Measurements from ENCODE around the gene LIN28A.

Gene LIN28A

DNA sequence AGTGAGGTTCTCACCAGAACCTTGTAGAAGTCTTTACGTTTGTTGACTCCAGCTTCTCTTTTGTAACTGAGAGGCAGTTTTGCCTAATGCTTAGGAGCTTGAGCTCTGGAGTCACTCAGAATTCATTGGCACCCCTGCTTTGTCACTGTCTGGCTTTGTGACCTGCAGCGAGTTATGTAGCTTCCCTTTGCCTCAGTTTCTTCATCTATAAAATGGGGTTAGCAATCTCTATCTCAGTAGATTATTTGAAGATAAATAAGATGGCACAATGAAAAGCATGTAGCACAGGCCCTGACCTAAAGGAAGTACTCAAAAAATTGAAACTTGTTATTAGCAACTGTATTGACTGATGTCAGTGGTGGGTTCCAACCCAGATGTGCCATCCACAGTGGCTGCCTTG is 29.6 kb downstream of the LIN28A start:
- no peak for DNase-seq

DNA sequence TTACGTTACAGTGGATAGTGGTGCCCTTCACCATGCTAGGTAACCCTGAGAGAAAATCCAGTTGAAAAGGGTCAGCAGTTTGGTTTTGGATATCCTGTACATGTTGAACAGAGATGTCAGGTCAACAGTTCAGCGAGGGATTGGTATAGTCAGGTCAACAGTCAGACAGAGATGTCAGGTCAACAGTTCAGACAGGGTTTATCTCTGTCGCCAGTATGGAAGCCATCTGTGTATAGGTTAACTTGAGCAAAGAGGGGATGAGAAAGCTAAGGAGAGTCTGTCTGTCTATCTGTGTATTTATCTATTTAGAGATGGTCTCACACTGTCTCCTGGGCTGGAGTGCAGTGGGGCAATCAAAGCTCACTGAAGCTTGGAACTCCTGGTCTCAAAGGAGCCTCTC is 39.3 kb downstream of the LIN28A start:
- DNase-seq: no peak

DNA sequence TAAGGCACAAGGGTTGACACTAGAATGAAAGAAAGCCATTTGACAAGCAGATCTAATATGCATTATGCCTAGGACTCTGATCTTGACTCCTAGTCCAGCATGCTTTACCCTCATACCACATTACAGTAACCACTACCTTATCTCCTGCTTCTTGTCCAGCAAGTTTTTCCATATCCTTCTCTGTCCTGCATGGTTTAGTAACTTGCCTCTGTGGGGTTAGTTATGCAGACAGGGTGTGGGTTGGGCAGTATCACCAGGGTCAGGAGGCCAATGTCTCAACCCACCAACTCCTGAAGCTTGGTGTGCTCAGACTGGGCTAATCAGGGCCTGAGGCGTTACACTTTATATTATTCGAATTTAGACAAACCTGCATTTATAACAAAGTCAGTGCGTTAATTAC is 40.3 kb downstream of the LIN28A start:
- no peak for DNase-seq

DNA sequence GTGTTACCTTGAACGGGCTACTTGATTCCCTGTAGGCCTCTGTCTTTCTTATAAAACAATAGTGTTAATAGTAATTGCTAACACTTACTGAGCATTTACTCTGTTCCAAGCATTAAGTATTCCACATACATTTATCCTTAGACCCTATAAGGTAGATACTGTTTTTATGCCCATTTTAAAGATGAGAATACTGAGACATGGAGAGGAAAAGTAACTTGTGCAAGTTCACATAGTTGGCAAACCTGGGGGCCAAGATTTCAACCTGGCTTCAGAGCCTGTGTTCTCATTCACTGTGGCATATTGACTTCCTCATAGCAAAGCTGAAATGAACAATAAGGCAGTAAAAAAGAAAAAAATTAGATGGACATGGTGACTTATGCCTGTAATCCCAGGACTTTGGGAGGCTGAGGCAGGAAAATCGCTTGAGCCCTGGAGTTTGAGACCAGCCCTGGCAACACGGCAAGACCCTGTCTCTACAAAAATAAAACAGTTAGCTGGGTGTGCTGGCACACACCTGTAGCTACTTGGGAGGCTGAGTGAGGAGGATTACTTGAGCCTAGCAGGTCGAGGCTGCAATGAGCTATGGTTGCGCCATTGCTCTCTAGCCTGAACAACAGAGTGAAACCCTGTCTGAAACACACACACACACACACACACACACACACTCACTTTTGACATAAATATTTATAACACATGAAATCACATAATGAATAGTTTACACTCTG is 42.0 kb downstream of the LIN28A start:
- DNase-seq: no peak

DNA sequence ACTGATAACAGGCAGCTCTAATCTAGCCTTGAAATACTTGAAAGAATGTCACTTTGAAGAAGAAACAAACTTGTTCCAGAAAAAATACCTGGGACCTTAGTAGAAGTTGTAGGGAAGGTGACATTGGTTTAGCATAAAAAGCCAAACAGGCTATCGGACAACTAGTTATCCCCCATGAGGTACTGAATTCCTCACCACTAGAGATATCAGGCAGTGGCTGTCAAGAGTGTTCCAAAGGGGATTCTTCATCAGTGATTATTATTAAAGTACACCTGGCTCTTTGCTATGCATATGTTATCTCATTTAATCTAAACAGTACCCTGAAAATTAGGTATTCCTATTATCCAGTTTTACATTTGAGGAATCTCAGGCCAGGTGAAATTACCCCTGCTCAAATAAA is 48.5 kb downstream of the LIN28A start:
- no peak for DNase-seq

DNA sequence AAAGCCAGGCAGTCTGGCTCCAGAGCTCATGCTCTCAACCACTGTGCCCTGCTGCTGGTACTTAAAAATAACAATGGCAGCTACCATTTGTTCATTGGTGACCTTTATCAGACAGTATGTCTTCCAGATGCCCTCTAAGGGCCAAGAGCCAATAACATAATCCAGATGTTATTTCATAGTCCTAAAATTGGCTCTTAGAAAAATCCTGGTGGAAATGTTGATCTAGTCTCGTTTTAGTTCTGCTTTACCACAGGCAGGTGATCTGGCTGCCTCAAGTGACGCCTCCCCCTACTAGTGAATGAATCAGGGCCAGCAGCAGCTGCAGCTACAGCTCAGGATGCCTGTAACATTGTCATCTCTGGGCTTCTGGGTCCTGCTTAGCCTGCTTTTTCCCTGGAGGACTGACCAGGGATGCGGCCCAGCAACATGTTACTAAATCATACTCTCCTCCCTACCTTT is 49.0 kb downstream of the LIN28A start:
- no peak for DNase-seq

DNA sequence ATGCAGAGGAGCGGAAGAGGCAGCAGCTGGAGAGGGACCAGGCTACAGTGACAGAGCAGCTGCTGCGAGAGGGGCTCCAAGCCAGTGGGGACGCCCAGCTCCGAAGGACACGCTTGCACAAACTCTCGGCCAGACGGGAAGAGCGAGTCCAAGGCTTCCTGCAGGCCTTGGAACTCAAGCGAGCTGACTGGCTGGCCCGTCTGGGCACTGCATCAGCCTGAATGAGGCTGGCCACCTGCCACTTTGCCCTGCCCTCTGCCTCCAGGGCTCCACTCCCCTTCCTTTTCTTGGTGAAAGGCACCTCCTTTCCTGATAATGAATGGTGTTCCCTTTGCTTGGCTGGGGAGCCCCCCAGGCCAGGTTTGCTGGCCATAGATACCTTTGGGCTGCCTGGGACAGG is 58.3 kb downstream of the LIN28A start:
- no peak for DNase-seq

DNA sequence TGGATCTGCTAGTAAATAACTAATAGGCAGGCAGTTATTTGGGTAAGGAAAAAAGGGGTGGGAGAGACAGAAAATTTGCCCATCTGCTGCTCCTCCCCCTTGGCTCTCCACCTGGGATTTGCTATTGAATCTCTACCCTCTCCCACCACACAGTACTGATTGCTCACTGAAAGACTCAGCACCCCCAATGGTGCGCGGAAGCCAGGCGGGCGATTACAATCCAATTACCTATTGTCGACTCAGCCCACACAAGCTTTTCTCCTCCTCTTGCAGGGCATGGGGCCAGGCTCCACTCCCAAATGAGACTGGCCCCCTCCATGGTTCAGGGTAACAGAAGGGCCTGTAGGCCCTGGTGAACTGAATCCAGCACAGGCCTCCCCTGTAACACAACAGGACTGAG is 58.9 kb downstream of the LIN28A start:
- peak; percentile 93 for DNase-seq

DNA sequence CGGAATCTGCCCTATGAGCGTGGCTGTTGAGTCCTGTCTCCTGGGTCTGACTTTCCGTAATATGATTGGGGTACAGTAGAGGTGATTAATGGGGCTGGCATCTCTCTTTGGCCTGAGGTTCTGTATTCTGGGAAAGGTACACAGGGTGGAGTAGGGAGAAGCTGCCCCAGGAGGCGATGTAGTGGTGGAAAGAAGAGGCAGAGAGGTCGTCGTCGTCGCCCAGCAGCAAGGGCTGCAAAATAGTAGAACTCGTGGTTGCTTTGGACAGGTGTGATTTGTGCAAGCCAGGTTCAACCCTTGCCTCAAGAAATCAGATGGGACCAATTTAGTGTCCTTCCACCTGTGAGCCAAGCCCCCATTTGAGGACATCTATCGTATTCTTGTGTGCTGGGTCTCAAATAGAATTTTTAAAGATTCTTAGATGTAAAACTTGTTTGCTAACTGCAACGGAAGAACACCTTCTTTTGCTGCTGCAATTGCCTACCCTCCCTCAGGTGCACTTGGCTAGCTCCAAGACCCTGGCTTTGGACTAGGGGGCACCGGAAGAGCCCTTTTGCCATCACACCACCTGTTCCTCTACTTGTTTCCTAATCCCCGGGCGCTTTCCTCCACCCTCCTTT is 60.4 kb downstream of the LIN28A start:
- DNase-seq: no peak

DNA sequence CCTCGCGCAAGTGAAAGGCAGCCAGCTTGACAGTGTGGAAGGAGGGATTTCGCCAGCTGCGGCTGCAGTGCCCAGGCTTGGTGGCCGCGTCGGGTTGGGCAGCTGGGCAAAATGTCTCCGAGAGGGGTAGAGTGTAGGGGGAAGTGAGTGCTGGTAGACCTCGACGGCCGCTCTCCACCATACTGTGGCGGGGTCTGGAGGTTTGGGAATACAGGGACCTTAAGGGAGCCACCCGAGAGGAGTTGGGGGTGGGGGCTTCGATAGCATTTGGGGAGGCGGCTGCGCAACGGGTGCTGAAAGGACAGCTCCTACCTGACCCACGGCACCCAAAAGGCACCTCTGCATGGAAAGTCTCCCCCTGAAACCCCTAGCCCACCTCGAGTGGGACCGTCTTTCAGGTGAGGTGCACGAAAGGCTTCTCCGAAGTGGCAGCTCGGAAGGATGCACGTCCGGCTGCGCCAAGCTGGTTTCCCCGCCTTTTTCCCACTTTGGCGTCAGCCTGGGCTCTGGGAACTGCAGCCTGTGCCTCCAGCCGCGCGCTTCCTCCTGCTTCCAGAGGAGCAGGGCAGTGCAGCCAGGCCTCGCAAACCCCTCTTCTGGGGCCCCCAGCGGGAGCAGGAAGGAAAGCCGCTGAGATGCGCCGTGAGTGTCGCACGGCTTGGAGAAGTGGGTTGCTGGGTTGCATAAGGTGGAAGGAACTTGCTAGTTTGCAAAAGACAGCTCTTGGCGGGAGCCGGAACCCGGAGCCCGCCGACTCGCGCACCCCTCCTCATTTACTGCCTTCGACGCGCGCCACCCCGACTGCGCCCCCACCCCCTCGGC is 61.1 kb downstream of the LIN28A start:
- peak; percentile 87 for DNase-seq

DNA sequence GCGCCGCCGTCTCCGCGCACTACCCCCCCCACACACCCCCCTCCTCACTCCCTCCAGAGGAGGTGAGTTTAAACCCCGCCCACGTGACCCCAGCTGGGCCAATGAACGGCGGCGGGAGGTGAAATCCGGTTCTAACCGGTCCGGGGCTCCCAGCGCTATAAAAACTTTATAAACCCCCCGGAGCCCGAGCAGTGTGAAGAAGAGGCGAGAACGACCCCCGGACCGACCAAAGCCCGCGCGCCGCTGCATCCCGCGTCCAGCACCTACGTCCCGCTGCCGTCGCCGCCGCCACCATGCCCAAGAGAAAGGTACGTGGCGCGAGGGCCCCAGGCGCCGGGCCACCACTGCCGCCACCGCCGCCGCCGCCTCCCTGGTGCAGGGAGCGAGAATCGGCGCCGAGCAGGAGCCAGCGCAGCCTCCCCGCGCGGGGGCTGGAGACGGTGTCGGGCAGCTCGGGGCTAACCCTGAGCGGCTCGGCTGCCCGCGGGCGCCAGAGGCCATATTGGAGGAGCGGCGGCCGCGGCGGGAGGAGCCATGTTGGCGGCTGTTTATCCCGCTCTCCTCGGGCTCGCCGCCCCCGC is 61.8 kb downstream of the LIN28A start, which contains the start of gene HMGN2:
HMGN2 (plus strand) TSS at position 121 of the 581 bp plus-strand sequence; CDS start at position 294, 173 bp downstream.
- DNase-seq: peak; percentile 93

DNA sequence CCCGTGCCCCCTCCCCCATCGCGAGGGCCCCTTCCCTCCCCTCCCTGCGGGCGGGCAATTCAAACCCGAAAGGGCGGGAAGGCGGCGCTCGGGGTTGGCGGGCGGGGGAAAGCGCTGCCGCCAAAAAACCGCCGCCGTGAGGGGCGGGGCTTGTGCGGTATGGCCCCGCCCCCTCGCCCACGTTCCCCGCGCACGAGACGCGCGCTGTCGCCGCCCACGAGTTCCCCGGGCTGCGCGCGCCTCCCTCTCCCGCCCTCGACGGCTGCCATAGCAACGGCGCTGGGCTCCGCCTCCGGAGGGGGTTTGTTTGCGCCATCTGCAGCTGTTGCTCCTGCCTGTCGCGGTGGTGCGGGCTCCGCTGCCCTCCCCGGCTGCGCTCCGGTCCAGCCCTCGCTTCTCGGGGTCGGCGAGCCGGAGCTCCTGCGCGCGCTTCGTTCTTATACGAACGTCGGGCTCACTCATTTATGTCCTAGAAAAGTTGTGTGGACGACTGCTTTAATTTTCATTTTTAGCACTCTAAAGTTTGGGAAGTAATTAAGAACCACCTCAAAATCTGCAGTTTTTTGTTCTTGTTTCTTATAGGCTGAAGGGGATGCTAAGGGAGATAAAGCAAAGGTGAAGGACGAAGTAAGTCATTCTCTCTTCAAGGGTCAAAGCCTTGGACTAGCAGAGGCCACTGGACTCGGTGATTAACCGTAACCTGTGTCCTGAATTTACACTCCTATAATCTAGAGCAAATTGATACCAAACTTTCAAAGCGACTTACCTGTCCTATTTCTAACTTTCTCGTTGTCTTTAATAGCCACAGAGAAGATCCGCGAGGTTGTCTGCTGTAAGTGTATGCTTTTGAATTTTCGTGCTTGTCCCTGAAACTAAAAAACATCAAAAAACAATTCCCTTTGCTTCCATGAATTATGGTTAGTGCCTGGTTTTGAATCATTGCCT is 62.6 kb downstream of the LIN28A start:
- peak; percentile 90 for DNase-seq

DNA sequence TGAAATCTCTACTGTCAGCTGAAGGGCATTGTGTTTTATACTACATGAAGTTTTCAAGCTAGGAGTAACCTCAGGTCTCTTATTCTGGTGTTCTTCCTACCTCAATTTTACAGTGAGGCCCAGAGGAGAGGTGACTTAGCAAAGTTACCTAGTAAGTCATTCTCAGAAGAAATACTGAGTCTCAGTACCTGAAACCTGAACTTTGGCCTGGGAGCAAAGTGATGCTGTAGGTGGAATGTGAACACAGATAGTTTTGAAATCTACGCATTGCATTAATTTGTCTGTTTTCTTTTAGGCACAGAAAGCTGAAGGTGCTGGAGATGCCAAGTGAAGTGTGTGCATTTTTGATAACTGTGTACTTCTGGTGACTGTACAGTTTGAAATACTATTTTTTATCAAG is 64.2 kb downstream of the LIN28A start:
- no peak for DNase-seq

DNA sequence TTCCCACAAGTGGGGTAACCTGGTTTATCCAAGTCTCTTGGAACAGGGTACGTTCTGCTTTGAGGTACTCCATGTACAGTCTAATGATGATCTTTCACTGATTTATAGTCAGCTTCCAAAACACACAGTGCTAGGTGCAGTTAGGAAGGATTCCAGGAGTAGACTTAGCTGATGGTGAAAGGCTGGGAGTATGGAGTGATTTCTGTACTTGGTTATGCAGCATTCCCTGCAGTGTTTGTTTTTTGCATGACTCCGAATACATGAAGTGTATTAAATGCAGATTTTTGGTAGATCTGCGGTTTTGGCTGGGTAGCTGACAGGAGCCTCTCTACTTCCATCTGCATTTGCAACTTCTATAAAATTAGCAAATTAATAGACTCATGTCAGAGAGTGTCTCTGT is 65.4 kb downstream of the LIN28A start:
- no peak for DNase-seq

DNA sequence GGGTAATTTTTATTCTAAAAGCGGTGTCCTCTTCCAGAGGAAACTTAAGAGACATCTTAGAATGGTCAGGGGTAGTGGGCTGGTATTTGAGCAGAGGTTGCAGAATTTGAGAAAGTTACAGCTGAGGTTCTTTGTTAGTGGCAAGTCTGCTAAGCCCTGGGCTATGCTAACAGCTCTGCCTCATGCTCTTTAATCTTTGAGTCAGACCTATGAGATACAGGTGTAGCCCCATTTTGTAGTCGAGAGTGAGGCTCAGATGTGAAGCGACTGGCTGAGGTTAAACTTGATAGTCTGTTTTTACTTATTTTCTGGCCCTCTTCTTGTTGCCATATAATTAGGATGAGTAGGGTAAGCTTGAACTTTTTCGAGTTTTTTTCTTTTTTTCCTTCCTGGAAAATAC is 66.3 kb downstream of the LIN28A start:
- no peak for DNase-seq

DNA sequence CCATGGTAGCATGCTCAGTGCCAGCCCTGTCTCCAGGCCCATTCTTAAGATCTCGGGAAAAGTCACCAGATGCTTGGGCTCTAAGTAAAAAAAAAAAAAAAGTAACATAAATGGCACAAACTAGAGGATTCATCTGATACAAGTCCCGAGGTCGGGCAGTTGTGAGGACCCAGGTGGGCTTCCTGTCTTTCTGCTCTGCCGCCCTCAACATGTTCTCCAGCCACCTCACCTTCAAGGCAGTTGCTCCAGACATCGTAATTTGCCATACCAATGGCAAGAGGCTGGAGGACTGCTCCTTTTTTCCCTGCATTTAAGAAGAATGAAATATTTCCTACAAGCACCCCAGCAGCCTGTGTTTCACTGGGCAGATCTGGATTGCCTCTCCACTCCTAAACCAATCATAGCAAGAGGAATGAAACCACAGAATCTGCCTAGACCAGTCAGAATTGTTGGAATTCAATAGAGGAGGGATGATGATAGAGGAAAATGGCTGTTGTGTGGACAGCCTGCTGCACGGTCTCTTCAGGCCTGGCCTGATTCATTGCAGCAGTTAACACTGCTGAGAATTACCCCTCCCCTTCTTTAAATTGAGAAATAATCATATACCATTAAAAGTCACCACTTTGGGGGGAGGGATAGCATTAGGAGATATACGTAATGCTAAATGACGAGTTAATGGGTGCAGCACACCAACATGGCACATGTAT is 67.0 kb downstream of the LIN28A start:
- no peak for DNase-seq

DNA sequence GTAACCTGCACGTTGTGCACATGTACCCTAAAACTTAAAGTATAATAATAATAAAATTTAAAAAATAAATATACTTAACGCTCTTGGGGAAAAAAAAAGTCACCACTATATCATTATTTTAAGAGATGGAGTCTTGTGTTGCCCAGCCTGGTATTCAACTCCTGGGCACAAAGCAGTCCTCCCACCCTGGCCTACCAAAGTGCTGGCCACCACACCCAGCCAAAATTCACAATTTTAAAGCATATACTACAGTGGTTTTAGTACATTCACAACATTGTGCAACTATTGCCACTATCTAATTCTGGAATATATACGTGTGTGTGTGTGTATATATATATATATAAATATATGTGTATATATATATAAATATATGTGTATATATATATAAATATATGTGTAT is 67.5 kb downstream of the LIN28A start:
- DNase-seq: no peak

DNA sequence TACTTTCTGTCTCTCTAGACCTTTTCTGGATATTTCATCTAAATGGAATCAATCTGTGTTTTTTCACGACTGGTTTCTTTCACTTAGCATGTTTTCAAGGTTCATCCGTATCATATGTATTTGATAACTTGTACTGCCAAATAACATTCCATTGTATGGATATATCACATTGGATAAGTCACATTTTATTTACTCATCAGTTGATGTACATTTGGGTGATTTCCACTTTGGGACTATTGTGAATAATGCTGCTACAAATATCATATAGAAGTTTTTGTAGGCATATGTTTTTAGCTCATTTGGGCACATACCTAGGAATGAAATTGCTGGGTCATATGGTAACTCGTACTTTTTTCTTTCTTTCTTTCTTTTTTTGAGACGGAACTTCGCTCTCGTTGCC is 68.4 kb downstream of the LIN28A start:
- no peak for DNase-seq

Data from NCI-H2227 treated with DMSO at 0.1 percent for 48 hours (cell line).